K562 (cell line): ENCODE data around the gene CORIN.

ENCODE experiments used
- ARID4B ChIP-seq: sonication (generic); formaldehyde crosslinking; IDR thresholded peaks from 2 replicates; pipeline ENCODE4 v1.8.0; 2022; ENCODE audit warnings: mild to moderate bottlenecking, missing genetic modification reagents
- CTCF ChIP-seq, 3 experiments: IDR thresholded peaks in 2 of 3; conservative IDR thresholded peaks in 1 of 3; 2 replicates each; pipeline ENCODE4 v1.5.1; 2011 to 2012; ENCODE audit warnings: low read length in 3 of 3, mild to moderate bottlenecking in 3 of 3, control low read depth in 2 of 3, improper control_type of control experiment in 1 of 3, inconsistent platforms in 1 of 3, low read depth in 1 of 3, mixed read lengths in 1 of 3, moderate library complexity in 1 of 3; ENCODE audit not compliant: insufficient read depth in 2 of 3
- EZH2 ChIP-seq: IDR thresholded peaks from 2 replicates; pipeline ENCODE4 v1.6.1; 2012; ENCODE audit warnings: low read depth, mild to moderate bottlenecking, inconsistent platforms, low read length, borderline replicate concordance
- FOXA1 ChIP-seq: fragments of 450-650 bp; IDR thresholded peaks from 2 replicates; pipeline ENCODE4 v1.6.1; 2016; ENCODE audit warnings: mild to moderate bottlenecking, borderline replicate concordance
- PHB ChIP-seq: fragments of 250-450 bp; sonication (Bioruptor Pico); IDR thresholded peaks from 2 replicates; pipeline ENCODE4 v1.5.0; 2021
- PREB ChIP-seq: sonication (generic); formaldehyde crosslinking; IDR thresholded peaks from 2 replicates; pipeline ENCODE4 v1.8.1; 2023; ENCODE audit warnings: mild to moderate bottlenecking, missing genetic modification reagents
- TF ChIP-seq, protein P1 (sequence below): fragments of 450-650 bp; IDR thresholded peaks from 2 replicates; pipeline ENCODE4 v1.6.1; 2016; ENCODE audit warnings: antibody characterized with exemption

- no peak for TF ChIP-seq EZH2
- TF ChIP-seq PREB (CRISPR knock-in tag) = no peak
- TF ChIP-seq PHB (CRISPR knock-in tag) = no peak
- no peak for TF ChIP-seq FOXA1
- TF ChIP-seq ARID4B = no peak
- TF ChIP-seq, protein P1, sequence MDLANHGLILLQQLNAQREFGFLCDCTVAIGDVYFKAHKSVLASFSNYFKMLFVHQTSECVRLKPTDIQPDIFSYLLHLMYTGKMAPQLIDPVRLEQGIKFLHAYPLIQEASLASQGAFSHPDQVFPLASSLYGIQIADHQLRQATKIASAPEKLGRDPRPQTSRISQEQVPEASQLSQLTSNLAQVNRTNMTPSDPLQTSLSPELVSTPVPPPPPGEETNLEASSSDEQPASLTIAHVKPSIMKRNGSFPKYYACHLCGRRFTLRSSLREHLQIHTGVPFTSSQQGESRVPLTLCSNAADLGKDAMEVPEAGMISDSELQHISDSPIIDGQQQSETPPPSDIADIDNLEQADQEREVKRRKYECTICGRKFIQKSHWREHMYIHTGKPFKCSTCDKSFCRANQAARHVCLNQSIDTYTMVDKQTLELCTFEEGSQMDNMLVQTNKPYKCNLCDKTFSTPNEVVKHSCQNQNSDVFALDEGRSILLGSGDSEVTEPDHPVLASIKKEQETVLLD = no peak
- TF ChIP-seq CTCF (IDR thresholded peaks at IDR 0.05 in 2 of 3, conservative IDR thresholded peaks at IDR 0.05 in 1 of 3; ENCODE audit: insufficient read depth in 2 of 3, low read depth in 1 of 3, low read length in 3 of 3) = no peak
These were observed 93.0 kb downstream of the CORIN start for GRCh38 chr4:47744843-47745382.
